Fibroblast of lung (primary cell): ENCODE data around the gene SLC25A24. TPM values are rescaled to one million over a fixed set of nuclear protein-coding genes. Genes with fewer than 3 reads are reported as not detected.
A peak's percentile ranks its signal among the peaks of the same experiment; 100 is the strongest.

ENCODE experiments used
- DNase-seq, 2 donors: peaks; one replicate each; pipeline versions ENCODE4 v3.0.0 to v3.0.0-alpha.2; 2010; ENCODE audit warnings: low read depth in 2 of 2
- H2AFZ ChIP-seq: 2 replicates; pipeline ENCODE4 v1.5.1; 2012; ENCODE audit warnings: low read length, control low read depth, inconsistent platforms
- H3K27ac ChIP-seq: 2 replicates; pipeline ENCODE4 v1.5.1; 2011; ENCODE audit warnings: low read length, control low read depth; ENCODE audit not compliant: insufficient read depth
- H3K27me3 ChIP-seq: 2 replicates; pipeline ENCODE4 v1.5.1; 2011; ENCODE audit warnings: mild to moderate bottlenecking, low read length; ENCODE audit not compliant: control insufficient read depth, insufficient read depth
- H3K36me3 ChIP-seq: 2 replicates; pipeline ENCODE4 v1.5.1; 2011; ENCODE audit warnings: low read length; ENCODE audit not compliant: control insufficient read depth, insufficient read depth
- H3K4me1 ChIP-seq: 2 replicates; pipeline ENCODE4 v1.5.1; 2011; ENCODE audit warnings: low read length; ENCODE audit not compliant: control insufficient read depth, insufficient read depth; ENCODE audit errors: extremely low read depth
- H3K4me2 ChIP-seq: 2 replicates; pipeline ENCODE4 v1.5.1; 2011; ENCODE audit warnings: low read length, control low read depth; ENCODE audit not compliant: insufficient read depth; ENCODE audit errors: extremely low read depth
- H3K4me3 ChIP-seq, 4 experiments: fragments of 200-600 bp in 1 of 4; sonication (generic) in 1 of 4; replicated peaks in 1 of 4; 2 replicates each; pipeline ENCODE4 v1.5.1; 2011 to 2016; ENCODE audit warnings: low read length in 4 of 4, low read depth in 3 of 4, mild to moderate bottlenecking in 3 of 4, control low read depth in 2 of 4, inconsistent platforms in 1 of 4, mixed read lengths in 1 of 4; ENCODE audit not compliant: insufficient read depth in 1 of 4; ENCODE audit errors: control extremely low read depth in 1 of 4
- H3K79me2 ChIP-seq: 2 replicates; pipeline ENCODE4 v1.5.1; 2012; ENCODE audit warnings: mild to moderate bottlenecking, low read length, inconsistent platforms; ENCODE audit not compliant: control insufficient read depth, insufficient read depth
- H3K9ac ChIP-seq: 2 replicates; pipeline ENCODE4 v1.5.1; 2011; ENCODE audit warnings: mild to moderate bottlenecking, low read length, control low read depth; ENCODE audit not compliant: insufficient read depth
- H3K9me3 ChIP-seq: 2 replicates; pipeline ENCODE4 v1.5.1; 2012; ENCODE audit warnings: low read depth, low read length; ENCODE audit not compliant: control insufficient read depth, insufficient read depth
- H4K20me1 ChIP-seq: 2 replicates; pipeline ENCODE4 v1.5.1; 2011; ENCODE audit warnings: low read length; ENCODE audit not compliant: control insufficient read depth, insufficient read depth; ENCODE audit errors: extremely low read depth
- CTCF ChIP-seq, 2 donors: IDR thresholded peaks in 1 of 2; conservative IDR thresholded peaks in 1 of 2; 1 replicate in 1 of 2; 2 replicates in 1 of 2; pipeline ENCODE4 v1.5.1; 2011 to 2012; ENCODE audit warnings: low read length in 2 of 2, control low read depth in 1 of 2, inconsistent platforms in 1 of 2, low read depth in 1 of 2, mild to moderate bottlenecking in 1 of 2
- EZH2 ChIP-seq: IDR thresholded peaks from 2 replicates; pipeline ENCODE4 v1.5.1; 2012; ENCODE audit warnings: low read length, control low read depth, mild to moderate bottlenecking; ENCODE audit errors: missing control alignments
- polyA plus RNA-seq, 2 donors: library from polyadenylated mRNA; depleted of rRNA in 1 of 2; stranded (reverse) in 1 of 2; unstranded in 1 of 2; fragments of >200 nt; gene quantifications; 2 replicates each; pipeline ENCODE4 v1.2.1, GENCODE V29; 2011 to 2012; ENCODE audit warnings: missing spikeins in 1 of 2
- total RNA-seq: library from RNA; depleted of rRNA; stranded (reverse); fragments of >200 nt; gene quantifications from 2 replicates; pipeline ENCODE4 v1.2.1, GENCODE V29; 2014

SLC25A24 gene
- total and polyA plus RNA-seq, 2 donors (not counting 1 experiment from before 2014, with no cell fraction given), result 51.2 to 51.6 TPM

DNA sequence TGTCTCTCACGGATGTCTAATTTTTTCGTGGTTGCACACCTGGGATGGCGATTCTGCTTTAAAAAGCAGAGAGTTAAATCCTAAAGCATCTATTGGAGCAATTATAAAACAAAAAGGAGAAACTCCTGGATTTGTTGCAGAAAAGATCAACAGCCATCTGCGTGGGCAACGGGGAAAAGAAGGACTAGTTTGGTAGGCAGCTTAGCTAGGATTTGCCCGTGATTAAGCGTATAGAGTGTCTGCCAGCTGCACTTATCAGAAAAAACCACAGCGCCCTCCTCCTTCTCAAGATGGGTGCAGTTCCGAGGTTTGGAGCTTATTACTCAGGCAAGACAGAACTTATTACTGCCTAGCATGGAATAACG is 526 bp upstream of the SLC25A24 start:
- peaks cover 3% of the 10 kb centered on the region for H3K4me1 ChIP-seq
- peak overlapping the region; percentile 75 to 98 (median 83) for H3K4me3 ChIP-seq
- H3K79me2 ChIP-seq, result peaks cover 44% of the 10 kb centered on the region
- peak overlapping the region; percentile 90 for H2AFZ ChIP-seq
- H3K9ac ChIP-seq, result peak overlapping the region; percentile 94
- H3K27ac ChIP-seq, result peak overlapping the region; percentile 66
- peak; percentile 75 to 88 for DNase-seq
- peak; percentile 21 to 35 for TF ChIP-seq CTCF (conservative IDR thresholded peaks at IDR 0.05 in 1 of 2, IDR thresholded peaks at IDR 0.05 in 1 of 2; ENCODE audit: low read depth in 1 of 2, low read length in 2 of 2)
- no peak for TF ChIP-seq EZH2
- no peaks in the 10 kb centered on the region for H4K20me1 ChIP-seq
- H3K9me3 ChIP-seq, result no peaks in the 10 kb centered on the region
- H3K36me3 ChIP-seq, result peaks cover 6% of the 10 kb centered on the region
- H3K4me2 ChIP-seq, result peak overlapping the region; percentile 79
- no peaks in the 10 kb centered on the region for H3K27me3 ChIP-seq

GRCh38 chr1:108199201-108199691 is 897 bp downstream of the SLC25A24 start:
- H3K4me2 ChIP-seq, result peak overlapping the region; percentile 85
- no peaks in the 10 kb centered on the region for H3K27me3 ChIP-seq
- peak overlapping the region; percentile 94 for H3K9ac ChIP-seq
- no peaks in the 10 kb centered on the region for H4K20me1 ChIP-seq
- peak overlapping the region; percentile 90 for H2AFZ ChIP-seq
- H3K36me3 ChIP-seq, result peaks cover 8% of the 10 kb centered on the region
- H3K4me1 ChIP-seq, result peaks cover 3% of the 10 kb centered on the region
- H3K9me3 ChIP-seq, result no peaks in the 10 kb centered on the region
- peak; percentile 48 to 50 for DNase-seq
- H3K4me3 ChIP-seq, result peak overlapping the region; percentile 74 to 98 (median 92)
- peaks cover 56% of the 10 kb centered on the region for H3K79me2 ChIP-seq
- TF ChIP-seq CTCF (conservative IDR thresholded peaks at IDR 0.05 in 1 of 2, IDR thresholded peaks at IDR 0.05 in 1 of 2; ENCODE audit: low read depth in 1 of 2, low read length in 2 of 2), result no peak
- no peak for TF ChIP-seq EZH2
- H3K27ac ChIP-seq, result peak overlapping the region; percentile 95

DNA sequence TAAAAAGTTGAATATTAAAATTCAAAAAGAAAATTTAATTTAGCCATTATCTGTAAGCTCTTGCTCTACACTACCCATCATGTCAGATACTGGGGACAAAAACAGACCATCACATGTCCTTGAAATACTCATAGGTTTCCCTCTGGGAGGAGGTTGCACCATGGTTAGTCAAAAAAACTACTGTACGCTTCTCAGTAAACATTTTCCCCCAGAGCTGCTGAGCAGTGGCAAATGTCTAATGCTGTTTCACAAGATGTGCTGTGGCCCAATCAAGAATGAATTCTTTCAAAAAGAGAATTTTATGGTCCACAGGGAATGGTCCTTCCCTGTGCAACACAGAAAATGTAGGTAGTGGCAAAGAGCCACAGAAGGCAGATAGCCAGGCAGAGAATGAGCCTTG is 6.1 kb downstream of the SLC25A24 start:
- Histone ChIP-seq H3K27me3 (no peaks in the 10 kb centered on the region), H3K9ac (no peak overlapping the region), H2AFZ (no peak overlapping the region), H3K4me3 (no peak overlapping the region), H3K9me3 (no peaks in the 10 kb centered on the region), H3K27ac (no peak overlapping the region), H3K79me2 (peaks cover 79% of the 10 kb centered on the region), H3K36me3 (peaks cover 9% of the 10 kb centered on the region), H3K4me2 (no peak overlapping the region), H4K20me1 (no peaks in the 10 kb centered on the region), H3K4me1 (no peaks in the 10 kb centered on the region)
- no peak for DNase-seq
- TF ChIP-seq EZH2 (no peak), CTCF (conservative IDR thresholded peaks at IDR 0.05 in 1 of 2, IDR thresholded peaks at IDR 0.05 in 1 of 2; ENCODE audit: low read depth in 1 of 2, low read length in 2 of 2) (no peak)
